GM18519 (cell line): ENCODE data around the gene CHN2.

ENCODE experiments used
- ATAC-seq: cut with Tn5 transposase; IDR thresholded peaks from one replicate; pipeline ENCODE4 v1.9.1; 2021; ENCODE audit warnings: mild to moderate bottlenecking, moderate library complexity; ENCODE audit not compliant: unreplicated experiment, low FRiP score

The CHN2 gene

GRCh38 chr7:29480451-29480850 is 285.9 kb downstream of the CHN2 start:
- no peak for ATAC-seq

- ATAC-seq: no peak
Measured at GRCh38 chr7:29480934-29481651, 286.5 kb downstream of the CHN2 start.

GRCh38 chr7:29482056-29482455 is 287.5 kb downstream of the CHN2 start:
- ATAC-seq: no peak

GRCh38 chr7:29483219-29484104 is 288.9 kb downstream of the CHN2 start:
- ATAC-seq: no peak

GRCh38 chr7:29484280-29484679 is 289.7 kb downstream of the CHN2 start:
- ATAC-seq: no peak

- ATAC-seq: no peak
Measured at GRCh38 chr7:29485339-29486190, 291.0 kb downstream of the CHN2 start.

GRCh38 chr7:29486191-29486700 is 291.7 kb downstream of the CHN2 start:
- no peak for ATAC-seq

GRCh38 chr7:29487424-29487823 is 292.8 kb downstream of the CHN2 start:
- no peak for ATAC-seq

- no peak for ATAC-seq
Measured at GRCh38 chr7:29488203-29488970, 293.8 kb downstream of the CHN2 start.

- no peak for ATAC-seq
Measured at GRCh38 chr7:29488977-29489376, 294.4 kb downstream of the CHN2 start.

- no peak for ATAC-seq
Measured at GRCh38 chr7:29490094-29490607, 295.6 kb downstream of the CHN2 start.

GRCh38 chr7:29494350-29494749 is 299.8 kb downstream of the CHN2 start:
- ATAC-seq: no peak

- ATAC-seq: no peak
Measured at GRCh38 chr7:29495653-29496052, 301.1 kb downstream of the CHN2 start.

GRCh38 chr7:29496355-29497020 is 301.9 kb downstream of the CHN2 start:
- ATAC-seq: no peak

- ATAC-seq: no peak
Measured at GRCh38 chr7:29499932-29500331, 305.4 kb downstream of the CHN2 start.

GRCh38 chr7:29500719-29501118 is 306.1 kb downstream of the CHN2 start:
- ATAC-seq: no peak

GRCh38 chr7:29502133-29502532 is 307.6 kb downstream of the CHN2 start:
- ATAC-seq: no peak

GRCh38 chr7:29505931-29506330 is 311.4 kb downstream of the CHN2 start:
- no peak for ATAC-seq

GRCh38 chr7:29508608-29509007 is 314.0 kb downstream of the CHN2 start:
- no peak for ATAC-seq
